ENCODE data around the gene ELF5.
A peak's percentile ranks its signal among the peaks of the same experiment; 100 is the strongest.

The ELF5 gene

DNA sequence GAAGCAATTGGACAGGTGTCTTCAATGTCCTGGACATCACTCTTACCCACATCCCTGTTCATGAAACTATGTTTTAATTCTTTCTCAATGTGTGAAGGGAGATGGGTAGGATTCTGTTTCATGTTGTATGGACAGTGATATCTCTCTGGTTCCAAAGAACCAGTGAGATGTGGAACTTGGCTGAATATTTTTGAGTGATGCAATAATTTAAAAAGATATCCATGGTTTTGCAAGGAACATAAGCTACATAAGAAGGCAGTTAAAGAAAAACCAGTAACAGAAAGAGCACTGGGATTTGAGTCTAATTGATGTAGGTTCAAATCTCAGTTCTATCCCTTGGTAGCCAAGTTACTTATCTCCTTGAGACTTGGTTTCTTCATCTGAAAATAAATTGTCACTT is 7.7 kb upstream of the ELF5 start:
- DNase-seq: no peak

DNA sequence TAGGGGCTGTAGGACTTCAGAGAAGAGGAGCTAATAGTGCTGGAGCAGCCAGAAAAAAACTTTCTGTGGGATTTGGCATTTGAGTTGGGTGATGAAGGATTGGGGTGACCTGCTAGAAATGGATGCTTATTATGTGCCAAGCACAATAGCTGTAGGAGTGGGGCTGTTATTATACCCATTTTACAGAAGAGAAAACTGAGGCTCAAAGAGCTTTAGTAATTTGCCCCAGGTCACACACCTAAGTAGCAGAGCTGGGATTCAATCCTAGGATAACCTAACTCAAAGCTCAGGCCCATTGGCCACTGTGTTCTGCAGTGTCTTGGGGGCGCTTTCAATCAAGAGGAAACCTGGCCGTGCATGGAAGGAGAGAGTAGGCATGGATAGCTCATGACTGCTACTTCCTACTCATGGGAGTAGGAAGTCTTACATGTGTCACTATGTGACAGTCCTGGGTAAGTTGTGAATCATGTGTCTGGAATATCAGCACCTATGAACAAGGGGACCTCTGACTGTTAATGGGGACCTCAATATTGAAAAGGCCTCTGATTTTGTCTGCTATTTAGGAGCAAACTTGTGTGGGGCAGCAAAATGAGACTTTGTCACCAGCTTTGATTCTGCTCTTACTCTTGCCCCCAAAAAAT is 6.1 kb upstream of the ELF5 start:
- no peak for DNase-seq

DNA sequence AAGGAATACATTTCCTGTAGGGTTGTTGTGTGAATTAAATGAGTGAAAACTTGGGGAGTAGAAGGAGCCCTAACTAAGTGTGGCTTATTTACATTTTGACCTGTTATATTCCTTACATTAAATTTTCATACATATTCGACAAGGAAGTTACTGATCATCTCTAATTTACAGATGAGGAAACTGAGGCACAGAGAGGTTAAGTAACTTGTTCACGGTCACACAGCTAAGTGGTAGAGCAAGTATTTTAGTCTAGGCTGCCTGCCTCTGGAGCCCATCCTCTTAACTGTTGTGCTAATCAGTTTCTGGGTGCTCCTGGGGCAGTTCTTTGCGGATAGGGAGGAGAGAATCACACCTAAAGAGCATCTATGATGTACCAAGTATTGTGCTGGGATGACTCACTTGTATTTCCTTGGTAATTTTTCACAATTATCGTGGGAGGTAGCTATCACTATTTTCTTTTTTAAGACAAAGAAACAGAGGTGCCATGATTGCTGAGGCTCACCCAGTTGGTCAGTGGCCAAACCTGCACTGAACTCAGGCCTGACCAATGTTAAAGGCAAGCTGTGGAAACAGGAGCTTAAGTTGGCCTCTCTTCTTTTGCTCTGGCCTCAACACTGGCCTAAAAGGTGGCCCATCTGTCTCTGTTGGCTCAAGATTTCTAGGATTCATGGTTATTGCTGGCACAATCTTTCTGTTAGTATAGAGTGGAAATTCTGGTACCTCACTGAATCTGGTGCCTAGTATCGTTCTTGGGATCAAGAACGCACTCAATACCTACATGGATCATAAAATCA is 2.9 kb upstream of the ELF5 start:
- DNase-seq: no peak

DNA sequence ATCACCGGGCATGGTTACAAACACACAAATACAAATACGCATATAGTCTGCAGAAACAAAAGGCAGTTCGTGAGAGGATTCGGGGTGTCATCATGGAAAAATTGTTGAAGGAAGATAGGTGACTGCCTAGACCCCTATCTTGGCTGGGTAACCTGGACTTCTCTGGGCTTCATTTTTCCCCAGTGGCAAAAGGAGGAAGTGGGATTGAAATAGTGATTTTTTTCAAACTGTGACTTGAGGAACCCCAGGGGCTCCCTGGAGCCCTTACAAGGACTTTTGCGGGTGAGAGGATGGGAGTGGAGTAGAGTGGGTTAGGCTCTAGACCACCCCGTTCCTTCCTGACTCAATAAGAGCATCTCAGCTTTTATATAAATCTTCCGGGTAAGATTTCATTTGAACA is 1.0 kb upstream of the ELF5 start:
- no peak for DNase-seq

GRCh38 chr11:34512840-34513681 is 533 bp downstream of the ELF5 start:
- DNase-seq: no peak

DNA sequence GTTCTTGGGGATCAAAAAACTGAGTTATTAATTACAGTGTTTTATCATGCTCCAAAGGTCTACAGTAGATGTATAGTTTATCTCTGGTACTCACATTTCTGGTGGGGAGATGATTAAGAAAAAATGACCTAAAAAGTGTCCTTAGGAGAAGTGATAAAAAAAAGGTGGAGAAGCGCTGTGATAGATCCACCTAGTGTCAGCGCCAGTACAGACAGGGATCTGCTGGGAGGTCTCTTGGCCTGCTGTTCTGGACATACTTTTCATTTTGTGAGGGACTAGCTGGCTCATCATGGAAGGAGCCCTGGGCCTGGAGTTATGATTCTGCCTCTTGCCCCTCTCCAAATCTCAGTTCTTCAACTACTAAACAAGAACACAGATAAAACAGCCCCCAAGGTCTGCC is 2.9 kb downstream of the ELF5 start:
- no peak for DNase-seq

- DNase-seq: no peak
These were observed 3.4 kb downstream of the ELF5 start for GRCh38 chr11:34510218-34510617.

- no peak for DNase-seq
These were observed 4.2 kb downstream of the ELF5 start for GRCh38 chr11:34509336-34509876.

- no peak for DNase-seq
These were observed 5.1 kb downstream of the ELF5 start for GRCh38 chr11:34508524-34508923.

- DNase-seq: no peak
These were observed 6.0 kb downstream of the ELF5 start for GRCh38 chr11:34507610-34508009.

DNA sequence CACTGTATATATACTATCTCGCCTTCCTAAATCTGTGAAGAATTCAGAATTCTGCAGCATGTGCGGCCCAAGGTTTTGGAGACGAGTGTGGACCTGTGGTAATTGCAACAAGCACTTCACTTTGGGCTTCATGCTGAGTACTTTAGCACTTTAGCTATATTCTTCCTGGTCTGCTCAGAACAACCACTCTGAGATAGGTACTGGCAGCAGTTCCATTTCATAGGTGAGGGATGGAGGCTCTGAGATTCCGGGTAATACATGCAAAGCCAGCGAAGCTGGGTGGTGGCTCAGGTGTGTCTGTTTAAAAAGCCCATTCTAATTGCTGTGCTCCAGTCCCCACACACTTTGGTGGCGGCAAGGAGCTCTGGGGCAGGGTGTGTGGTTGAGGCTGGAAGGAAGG is 6.4 kb downstream of the ELF5 start:
- DNase-seq: no peak

DNA sequence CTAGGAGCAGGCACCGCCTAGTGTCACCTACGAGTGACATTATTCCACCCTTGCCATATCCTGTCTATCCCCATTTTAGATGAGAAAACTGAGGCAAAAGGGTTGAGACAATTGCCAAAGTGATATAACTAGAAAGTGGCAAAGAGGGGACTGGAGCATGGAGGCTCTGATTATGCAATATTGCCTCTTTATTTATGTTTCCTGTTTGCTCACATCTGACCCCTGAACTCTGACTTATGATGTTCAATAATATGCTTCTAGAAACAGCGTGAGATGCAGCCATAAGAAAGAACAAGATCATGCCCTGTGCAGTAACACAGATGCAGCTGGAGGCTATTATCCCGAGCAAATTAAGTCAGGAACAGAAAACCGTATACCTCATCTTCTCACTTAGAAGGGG is 7.7 kb downstream of the ELF5 start:
- DNase-seq: no peak

GRCh38 chr11:34502949-34503348 is 10.6 kb downstream of the ELF5 start:
- DNase-seq: no peak

GRCh38 chr11:34501949-34502348 is 11.6 kb downstream of the ELF5 start:
- no peak for DNase-seq

DNA sequence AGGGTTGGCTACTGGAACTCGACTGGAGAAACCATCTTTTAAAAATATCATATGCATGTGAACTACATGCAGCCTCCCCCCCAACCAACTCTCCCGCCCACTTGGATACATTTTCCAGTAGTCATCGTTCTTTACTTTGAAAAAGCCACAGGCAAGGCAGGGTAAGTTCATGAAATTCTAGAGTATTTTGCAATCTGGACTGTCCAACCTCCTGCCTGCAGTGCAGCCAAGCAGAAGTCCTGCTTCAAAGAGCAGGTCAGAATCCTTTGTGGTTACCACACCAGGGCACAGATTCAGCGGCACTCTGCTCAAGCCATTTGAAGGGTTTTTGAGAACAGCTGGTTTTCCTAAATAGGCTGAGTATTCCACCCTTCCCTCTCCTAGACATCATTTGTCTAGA is 12.1 kb downstream of the ELF5 start:
- DNase-seq: no peak

DNA sequence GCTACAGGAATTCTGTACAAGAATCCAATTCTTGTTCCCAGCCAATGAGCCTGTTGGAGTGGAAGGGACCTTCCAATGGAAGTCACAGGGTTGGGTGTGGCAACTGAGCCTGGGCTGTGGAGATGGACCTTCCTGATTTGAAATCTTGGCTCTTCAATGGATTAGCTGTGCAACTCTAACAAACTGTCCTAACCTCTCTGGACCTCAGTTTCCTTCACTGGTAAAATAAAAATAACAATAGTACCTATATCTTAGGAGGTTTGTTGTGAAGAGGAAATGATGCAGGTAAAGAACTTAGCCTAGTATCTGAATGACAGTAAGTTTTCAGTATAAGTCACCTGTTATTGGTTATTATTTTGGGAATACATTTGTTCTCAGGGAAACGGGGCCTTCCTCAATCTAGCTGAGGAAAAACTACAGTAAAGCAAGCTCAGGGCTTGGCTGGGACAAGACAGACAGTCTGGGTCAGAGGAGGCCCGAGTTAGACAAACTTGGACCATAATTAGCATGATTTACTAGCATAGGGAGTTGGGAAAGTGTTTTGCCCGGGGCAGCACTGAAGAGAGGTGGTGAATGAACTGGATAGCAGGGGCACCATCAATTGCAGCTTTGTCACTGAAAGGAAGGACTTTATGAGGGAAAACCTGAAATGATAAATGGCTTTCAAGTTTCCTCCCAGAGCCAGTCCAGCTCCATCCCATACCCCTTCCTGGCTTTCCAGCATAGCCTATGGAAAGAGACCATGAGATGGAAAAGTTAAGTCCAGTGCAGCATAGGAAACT is 13.7 kb downstream of the ELF5 start:
- no peak for DNase-seq

DNA sequence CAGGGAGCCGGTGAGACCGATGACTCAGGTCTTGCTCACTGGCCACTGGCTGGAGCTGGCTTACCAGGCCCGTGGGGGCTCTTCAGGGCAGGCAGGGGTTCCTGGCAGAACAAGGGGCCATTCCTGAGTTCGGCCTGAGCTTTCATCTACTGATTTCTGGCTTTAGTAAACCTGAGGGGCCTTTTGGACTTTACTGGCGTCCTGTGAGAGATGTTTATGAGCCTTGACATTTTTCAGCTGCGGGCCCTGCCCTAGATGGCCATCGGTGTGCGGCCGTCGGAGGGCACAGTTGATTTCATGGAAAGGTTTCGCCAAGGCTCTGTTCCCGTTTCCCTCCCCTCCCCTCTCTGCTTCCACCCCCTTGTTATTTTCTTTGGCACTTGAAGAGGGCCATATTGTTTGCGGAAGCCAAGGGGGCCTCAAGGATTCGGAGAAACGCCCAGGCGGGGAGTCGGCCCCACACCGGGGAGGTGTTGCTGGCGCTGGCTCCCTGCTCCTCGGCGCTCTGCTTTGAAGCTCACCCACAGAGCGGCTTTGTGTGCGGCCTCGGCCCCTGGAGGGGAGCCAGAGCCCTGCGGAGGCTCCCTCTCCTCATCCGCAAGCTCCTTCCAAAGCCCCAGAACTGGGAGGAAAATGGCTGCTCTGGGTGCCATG is 17.7 kb downstream of the ELF5 start:
- DNase-seq: no peak

GRCh38 chr11:34495239-34495723 is 18.3 kb downstream of the ELF5 start:
- DNase-seq: no peak

- no peak for DNase-seq
These were observed 19.5 kb downstream of the ELF5 start for GRCh38 chr11:34493926-34494595.

DNA sequence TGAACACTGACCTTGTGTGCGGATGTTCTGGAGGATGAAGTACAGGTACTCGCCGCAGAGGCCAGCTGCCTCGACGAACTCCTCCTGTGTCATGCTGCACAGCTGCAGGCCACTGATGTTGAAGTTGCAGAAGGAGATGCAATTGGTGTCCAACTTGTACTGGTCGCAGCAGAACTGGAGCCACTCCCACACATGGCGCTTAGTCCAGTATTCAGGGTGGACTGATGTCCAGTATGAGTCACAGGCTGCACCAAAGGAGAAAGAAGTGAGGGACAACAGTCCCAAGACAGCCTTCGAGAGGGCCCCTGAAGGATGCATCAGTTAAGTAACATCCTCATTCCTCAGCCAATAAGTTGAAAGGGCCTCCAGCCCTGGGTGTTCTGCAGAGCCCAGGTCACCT is 20.1 kb downstream of the ELF5 start:
- no peak for DNase-seq

GRCh38 chr11:34492806-34493414 is 20.7 kb downstream of the ELF5 start:
- peak; percentile 53 for DNase-seq

Measured in NCI-H1105 (cell line).